ENCODE results near the gene TTC34.
"Not testable (repeated sequence)": the region's sequence is repeated elsewhere in the genome, so short reads cannot be mapped to it uniquely, and the experiment has no call there.

The TTC34 gene

GRCh38 chr1:2659806-2660205, 141.7 kb downstream of the TTC34 start:
- POLR2A ChIA-PET; DNase-seq (ENCODE audit: extremely low spot score); CTCF ChIA-PET: not testable (repeated sequence)

GRCh38 chr1:2657909-2658308, 143.6 kb downstream of the TTC34 start:
- DNase-seq (ENCODE audit: extremely low spot score); POLR2A ChIA-PET; CTCF ChIA-PET: not testable (repeated sequence)

- DNase-seq (ENCODE audit: extremely low spot score); CTCF ChIA-PET; POLR2A ChIA-PET: not testable (repeated sequence)
These were observed 144.4 kb downstream of the TTC34 start for GRCh38 chr1:2657124-2657523.

GRCh38 chr1:2655598-2656434, 145.7 kb downstream of the TTC34 start:
- POLR2A ChIA-PET; DNase-seq (ENCODE audit: extremely low spot score); CTCF ChIA-PET: not testable (repeated sequence)

GRCh38 chr1:2654443-2654948, 147.0 kb downstream of the TTC34 start:
- CTCF ChIA-PET; DNase-seq (ENCODE audit: extremely low spot score); POLR2A ChIA-PET: not testable (repeated sequence)

GRCh38 chr1:2653741-2654442, 147.6 kb downstream of the TTC34 start:
- CTCF ChIA-PET; DNase-seq (ENCODE audit: extremely low spot score); POLR2A ChIA-PET: not testable (repeated sequence)

GRCh38 chr1:2652926-2653571, 148.4 kb downstream of the TTC34 start:
- DNase-seq (ENCODE audit: extremely low spot score); CTCF ChIA-PET; POLR2A ChIA-PET: not testable (repeated sequence)

GRCh38 chr1:2652152-2652925, 149.2 kb downstream of the TTC34 start:
- CTCF ChIA-PET; POLR2A ChIA-PET; DNase-seq (ENCODE audit: extremely low spot score): not testable (repeated sequence)

GRCh38 chr1:2650967-2651645, 150.4 kb downstream of the TTC34 start:
- no peak for DNase-seq (ENCODE audit: extremely low spot score)
- POLR2A ChIA-PET = no interaction called here
- CTCF ChIA-PET = no interaction called here
- TF ChIP-seq NFRKB (IDR thresholded peaks at IDR 0.05) (no peak), TARDBP (IDR thresholded peaks at IDR 0.05) (no peak), PKNOX1 (IDR thresholded peaks at IDR 0.05) (no peak), HDGF (IDR thresholded peaks at IDR 0.05; ENCODE audit: borderline replicate concordance) (no peak), ZNF384 (IDR thresholded peaks at IDR 0.05) (no peak), L3MBTL2 (conservative IDR thresholded peaks at IDR 0.05) (no peak), FOXA1 (IDR thresholded peaks at IDR 0.05) (no peak), BHLHE40 (IDR thresholded peaks at IDR 0.05; ENCODE audit: borderline replicate concordance) (no peak), FOXM1 (IDR thresholded peaks at IDR 0.05; ENCODE audit: borderline replicate concordance) (no peak), SP1 (IDR thresholded peaks at IDR 0.05) (no peak), LEF1 (IDR thresholded peaks at IDR 0.05; ENCODE audit: borderline replicate concordance) (no peak), ARNT (IDR thresholded peaks at IDR 0.05) (no peak), CTBP1 (IDR thresholded peaks at IDR 0.05; ENCODE audit: borderline replicate concordance) (no peak), ELF4 (IDR thresholded peaks at IDR 0.05) (no peak), SUZ12 (IDR thresholded peaks at IDR 0.05) (no peak), FOXK2 (IDR thresholded peaks at IDR 0.05) (no peak)

Measured in HEK293T (cell line).